HG03135 (cell line): ENCODE results near the gene RGL1.
A peak's percentile ranks its signal among the peaks of the same experiment; 100 is the strongest.

ENCODE experiments used
- ATAC-seq: cut with Tn5 transposase; IDR thresholded peaks from one replicate; pipeline ENCODE4 v1.9.1; 2021; ENCODE audit warnings: mild to moderate bottlenecking, moderate library complexity; ENCODE audit not compliant: unreplicated experiment

The RGL1 gene

GRCh38 chr1:183817576-183818288 is 12.8 kb downstream of the RGL1 start:
- no peak for ATAC-seq

- no peak for ATAC-seq
These were observed 14.1 kb downstream of the RGL1 start for GRCh38 chr1:183819059-183819458.

GRCh38 chr1:183821309-183821888 is 16.5 kb downstream of the RGL1 start:
- ATAC-seq, result no peak

GRCh38 chr1:183821889-183822611 is 17.1 kb downstream of the RGL1 start:
- ATAC-seq, result no peak

- ATAC-seq, result no peak
These were observed 19.4 kb downstream of the RGL1 start for GRCh38 chr1:183824291-183824690.

GRCh38 chr1:183827801-183828200 is 22.9 kb downstream of the RGL1 start:
- no peak for ATAC-seq

GRCh38 chr1:183830389-183830788 is 25.5 kb downstream of the RGL1 start:
- ATAC-seq, result no peak

GRCh38 chr1:183831311-183831710 is 26.4 kb downstream of the RGL1 start:
- no peak for ATAC-seq

GRCh38 chr1:183832459-183832858 is 27.5 kb downstream of the RGL1 start:
- ATAC-seq, result no peak

GRCh38 chr1:183834568-183834967 is 29.6 kb downstream of the RGL1 start:
- no peak for ATAC-seq

- ATAC-seq, result no peak
These were observed 31.7 kb downstream of the RGL1 start for GRCh38 chr1:183836598-183836997.

- ATAC-seq, result no peak
These were observed 32.1 kb downstream of the RGL1 start for GRCh38 chr1:183837062-183837461.

GRCh38 chr1:183838221-183838620 is 33.3 kb downstream of the RGL1 start:
- no peak for ATAC-seq

GRCh38 chr1:183840140-183840539 is 35.2 kb downstream of the RGL1 start:
- ATAC-seq, result no peak

- peak; percentile 48 for ATAC-seq
These were observed 36.6 kb downstream of the RGL1 start for GRCh38 chr1:183841550-183841949.

- ATAC-seq, result peak; percentile 90
These were observed 37.3 kb downstream of the RGL1 start for GRCh38 chr1:183841950-183842794.

GRCh38 chr1:183842795-183843144 is 37.9 kb downstream of the RGL1 start:
- ATAC-seq, result peak; percentile 39

GRCh38 chr1:183844806-183845205 is 39.9 kb downstream of the RGL1 start:
- ATAC-seq, result no peak

GRCh38 chr1:183845681-183846080 is 40.8 kb downstream of the RGL1 start:
- ATAC-seq, result no peak

GRCh38 chr1:183847641-183848040 is 42.7 kb downstream of the RGL1 start:
- no peak for ATAC-seq

- ATAC-seq, result no peak
These were observed 45.9 kb downstream of the RGL1 start for GRCh38 chr1:183850852-183851251.
